CD14-positive monocyte (primary cell): ENCODE results near the gene SH3GLB2. TPM values are rescaled to one million over a fixed set of nuclear protein-coding genes. Genes with fewer than 3 reads are reported as not detected.

Source experiments
- DNase-seq, 3 donors: peaks; one replicate each; pipeline ENCODE4 v3.0.0-alpha.2; 2011 to 2022
- H2AFZ ChIP-seq: 2 replicates; pipeline ENCODE4 v1.6.0; 2012; ENCODE audit warnings: mild to moderate bottlenecking, low read depth, low read length, inconsistent platforms; ENCODE audit not compliant: insufficient read depth, poor library complexity, severe bottlenecking
- H3K27ac ChIP-seq, 2 donors: 1 replicate in 1 of 2; 2 replicates in 1 of 2; pipeline ENCODE4 v1.5.1; 2012 to 2013; ENCODE audit warnings: low read length in 2 of 2, control low read depth in 1 of 2, inconsistent platforms in 1 of 2, low read depth in 1 of 2, mild to moderate bottlenecking in 1 of 2
- H3K27me3 ChIP-seq, 2 donors: one replicate each; pipeline versions ENCODE4 v1.6.0 to v1.6.1; 2011 to 2013; ENCODE audit warnings: low read length in 2 of 2; ENCODE audit not compliant: control insufficient read depth in 2 of 2, insufficient read depth in 2 of 2
- H3K36me3 ChIP-seq, 2 donors: replicated peaks in 1 of 2; 1 replicate in 1 of 2; 2 replicates in 1 of 2; pipeline versions ENCODE4 v1.5.1 to v1.6.1; 2012 to 2013; ENCODE audit warnings: low read length in 2 of 2, control low read depth in 1 of 2, inconsistent platforms in 1 of 2, mild to moderate bottlenecking in 1 of 2; ENCODE audit not compliant: insufficient read depth in 2 of 2, control insufficient read depth in 1 of 2
- H3K4me1 ChIP-seq, 2 donors: 1 replicate in 1 of 2; 2 replicates in 1 of 2; pipeline versions ENCODE4 v1.5.1 to v1.6.1; 2012 to 2013; ENCODE audit warnings: low read length in 2 of 2, control low read depth in 1 of 2, inconsistent platforms in 1 of 2, mild to moderate bottlenecking in 1 of 2, moderate library complexity in 1 of 2; ENCODE audit not compliant: insufficient read depth in 2 of 2, control insufficient read depth in 1 of 2
- H3K4me2 ChIP-seq: replicated peaks from 2 replicates; pipeline ENCODE3; 2012; ENCODE audit warnings: low read length, moderate library complexity, mild to moderate bottlenecking; ENCODE audit not compliant: poor library complexity, severe bottlenecking; ENCODE audit errors: extremely low read depth
- H3K4me3 ChIP-seq, 3 experiments: fragments of 200-600 bp in 1 of 3; sonication (generic) in 1 of 3; replicated peaks in 1 of 3; 1 replicate in 2 of 3; 2 replicates in 1 of 3; pipeline ENCODE4 v1.5.1; 2011 to 2013; ENCODE audit warnings: low read length in 3 of 3, mild to moderate bottlenecking in 3 of 3, control low read depth in 2 of 3, low read depth in 2 of 3, inconsistent platforms in 1 of 3, moderate library complexity in 1 of 3
- H3K79me2 ChIP-seq: 2 replicates; pipeline ENCODE4 v1.6.0; 2012; ENCODE audit warnings: mild to moderate bottlenecking, control low read depth, inconsistent platforms, low read length, moderate library complexity; ENCODE audit not compliant: insufficient read depth
- H3K9ac ChIP-seq: 2 replicates; pipeline ENCODE4 v1.6.0; 2017; ENCODE audit warnings: low read length, mild to moderate bottlenecking; ENCODE audit not compliant: insufficient read depth, poor library complexity, severe bottlenecking
- H3K9me3 ChIP-seq, 2 donors: replicated peaks in 1 of 2; 1 replicate in 1 of 2; 2 replicates in 1 of 2; pipeline versions ENCODE4 v1.5.1 to v1.6.1; 2012 to 2013; ENCODE audit warnings: low read length in 2 of 2, control low read depth in 1 of 2; ENCODE audit not compliant: control insufficient read depth in 1 of 2, insufficient read depth in 1 of 2
- H4K20me1 ChIP-seq: 2 replicates; pipeline ENCODE4 v1.6.0; 2012; ENCODE audit warnings: mild to moderate bottlenecking, low read length, control low read depth, moderate library complexity; ENCODE audit not compliant: insufficient read depth
- H3K27ac Mint-ChIP-seq, 7 donors: one replicate each; pipeline ENCODE4 v1.8.0; 2020; ENCODE audit warnings: mild to moderate bottlenecking in 7 of 7, mixed read lengths in 7 of 7, moderate library complexity in 6 of 7, inconsistent platforms in 2 of 7
- H3K27me3 Mint-ChIP-seq, 3 donors: one replicate each; pipeline ENCODE4 v1.8.0; 2021 to 2022; ENCODE audit warnings: low read depth in 3 of 3, mild to moderate bottlenecking in 3 of 3, mixed read lengths in 3 of 3, moderate library complexity in 3 of 3, inconsistent platforms in 1 of 3
- H3K36me3 Mint-ChIP-seq, 2 donors: one replicate each; pipeline ENCODE4 v1.8.0; 2020; ENCODE audit warnings: mixed read lengths in 2 of 2, inconsistent platforms in 1 of 2, mild to moderate bottlenecking in 1 of 2
- H3K4me1 Mint-ChIP-seq: one replicate; pipeline ENCODE4 v1.8.0; 2020; ENCODE audit warnings: mild to moderate bottlenecking, mixed read lengths
- H3K4me3 Mint-ChIP-seq, 2 donors: one replicate each; pipeline ENCODE4 v1.8.0; 2020; ENCODE audit warnings: mild to moderate bottlenecking in 2 of 2, mixed read lengths in 2 of 2, moderate library complexity in 1 of 2
- H3K9me3 Mint-ChIP-seq, 7 donors: one replicate each; pipeline ENCODE4 v1.8.0; 2020 to 2022; ENCODE audit warnings: mixed read lengths in 7 of 7, mild to moderate bottlenecking in 6 of 7, moderate library complexity in 6 of 7, inconsistent platforms in 2 of 7
- CTCF ChIP-seq: fragments of 200-600 bp; IDR thresholded peaks from one replicate; pipeline ENCODE4 v1.8.0; 2022; ENCODE audit warnings: antibody characterized with exemption, mild to moderate bottlenecking
- WGBS: methylation state at CpG from one replicate; pipeline ENCODE4 v1.1.5; 2013; ENCODE audit warnings: missing lambda C conversion rate; ENCODE audit not compliant: insufficient coverage; 5-methylcytosine and 5-hydroxymethylcytosine counted together
- intact Hi-C, 2 donors: fragments of 100-400 bp; cut with micrococcal nuclease; formaldehyde crosslinking; loops; one replicate each; pipeline versions ENCODE4 v1.15.0 to v1.15.1; 2023
- polyA plus RNA-seq, 3 donors: library from polyadenylated mRNA; depleted of rRNA in 1 of 3; unstranded in 2 of 3; stranded (reverse) in 1 of 3; fragments of 300-500 nt in 2 of 3; fragments of >200 nt in 1 of 3; fragmentation: Illumina TruSeq in 2 of 3; gene quantifications; 1 replicate in 2 of 3; 2 replicates in 1 of 3; pipeline ENCODE4 v1.2.3, GENCODE V29; 2012 to 2021

The SH3GLB2 gene
- polyA plus RNA-seq, 3 donors, result 8.0 to 77.0 (median 25.9) TPM

- Mint-ChIP-seq H3K4me1 (peaks cover 8% of the 10 kb centered on the region), H3K9me3 (no peaks in the 10 kb centered on the region)
- H3K36me3 ChIP-seq, result peaks cover 49 to 67% of the 10 kb centered on the region in 2 donors
Observed at GRCh38 chr9:129053020-129053419, 24.9 kb upstream of the SH3GLB2 start.

GRCh38 chr9:129052592-129052991 lies 24.5 kb upstream of the SH3GLB2 start:
- Histone ChIP-seq H3K4me1 (no peaks in the 10 kb centered on the region), H3K9ac (no peak overlapping the region), H3K4me2 (no peak overlapping the region), H3K27me3 (no peaks in the 10 kb centered on the region), H3K79me2 (no peaks in the 10 kb centered on the region), H3K27ac (no peak overlapping the region), H3K9me3 (no peaks in the 10 kb centered on the region), H3K36me3 (peaks cover 54 to 71% of the 10 kb centered on the region in 2 donors), H2AFZ (no peak overlapping the region), H3K4me3 (no peak overlapping the region), H4K20me1 (no peaks in the 10 kb centered on the region)
- Mint-ChIP-seq H3K9me3 (no peaks in the 10 kb centered on the region), H3K27ac (peak overlapping the region in 1 of 7 donors; percentile 28), H3K4me3 (no peak overlapping the region), H3K36me3 (peaks cover 45 to 87% of the 10 kb centered on the region in 2 donors), H3K27me3 (no peaks in the 10 kb centered on the region), H3K4me1 (peaks cover 4% of the 10 kb centered on the region)
- 100% methylated on average over 3 of the region's 8 CpGs for WGBS
- intact Hi-C loops, result no loop called here
- no peak for DNase-seq
- no peak for TF ChIP-seq CTCF

More at GRCh38 chr9:129053020-129053419, 24.9 kb upstream of the SH3GLB2 start:
- H3K9me3 ChIP-seq, result no peaks in the 10 kb centered on the region
- DNase-seq, result no peak
- H3K79me2 ChIP-seq, result no peaks in the 10 kb centered on the region
- TF ChIP-seq CTCF, result no peak
- H4K20me1 ChIP-seq, result no peaks in the 10 kb centered on the region
- intact Hi-C loops, result no loop called here
- H3K4me1 ChIP-seq, result peaks cover 2 to 4% of the 10 kb centered on the region in 2 donors
- peaks cover 42 to 83% of the 10 kb centered on the region in 2 donors for H3K36me3 Mint-ChIP-seq
- H2AFZ ChIP-seq, result no peak overlapping the region
- no peak overlapping the region for H3K27ac ChIP-seq
- no peak overlapping the region for H3K27ac Mint-ChIP-seq
- no peak overlapping the region for H3K4me3 Mint-ChIP-seq
- no peak overlapping the region for H3K4me2 ChIP-seq
- WGBS, result 95% methylated on average over 3 of the region's 6 CpGs
- H3K27me3 Mint-ChIP-seq, result no peaks in the 10 kb centered on the region
- H3K9ac ChIP-seq, result no peak overlapping the region
- no peaks in the 10 kb centered on the region for H3K27me3 ChIP-seq
- H3K4me3 ChIP-seq, result no peak overlapping the region
